Neural progenitor cell (in vitro differentiated cells): ENCODE data around the gene APOL5.

Experiments
- CTCF ChIP-seq: fragments of 200-600 bp; sonication (generic); IDR thresholded peaks from 2 replicates; pipeline ENCODE4 v1.5.1; 2017; ENCODE audit warnings: antibody characterized with exemption, mild to moderate bottlenecking
- EZH2 ChIP-seq: fragments of 200-600 bp; sonication (generic); IDR thresholded peaks from 2 replicates; pipeline ENCODE4 v1.6.1; 2017; ENCODE audit warnings: antibody characterized with exemption, mild to moderate bottlenecking, moderate library complexity

GRCh38 chr22:35712672-35713071 lies 5.0 kb upstream of the APOL5 start:
- TF ChIP-seq CTCF (no peak), EZH2 (no peak)
